K562 (cell line): ENCODE results near the gene RNF6. TPM values are rescaled to one million over a fixed set of nuclear protein-coding genes. Genes with fewer than 3 reads are reported as not detected.

Experiments used
- CBX1 ChIP-seq: sonication (generic); IDR thresholded peaks from 2 replicates; pipeline ENCODE4 v1.6.1; 2016; ENCODE audit warnings: antibody characterized with exemption, low read depth, mild to moderate bottlenecking
- E2F1 ChIP-seq: sonication (generic); formaldehyde crosslinking; IDR thresholded peaks from 2 replicates; pipeline ENCODE4 v1.8.1; 2023; ENCODE audit warnings: mild to moderate bottlenecking, missing genetic modification reagents, moderate library complexity
- ESRRA ChIP-seq: fragments of 450-650 bp; IDR thresholded peaks from 2 replicates; pipeline ENCODE4 v1.6.1; 2014; ENCODE audit warnings: low read depth, mild to moderate bottlenecking, moderate library complexity, borderline replicate concordance
- HMG20A ChIP-seq: fragments of 450-650 bp; formaldehyde crosslinking; conservative IDR thresholded peaks from 2 replicates; pipeline ENCODE4 v1.4.0; 2020; ENCODE audit warnings: mild to moderate bottlenecking, mixed read lengths
- HNRNPH1 ChIP-seq: fragments of 200-400 bp; formaldehyde crosslinking; optimal IDR thresholded peaks from 2 replicates; pipeline ENCODE3; 2017; ENCODE audit warnings: low read depth, mild to moderate bottlenecking, low read length, moderate library complexity
- KAT8 ChIP-seq: fragments of 450-650 bp; IDR thresholded peaks from 2 replicates; pipeline ENCODE4 v1.6.1; 2016; ENCODE audit warnings: low read depth, mild to moderate bottlenecking
- MBD1 ChIP-seq: fragments of 250-450 bp; sonication (Bioruptor Pico); IDR thresholded peaks from 2 replicates; pipeline ENCODE4 v1.8.0; 2022; ENCODE audit warnings: inconsistent platforms
- MED1 ChIP-seq: sonication (generic); formaldehyde crosslinking; IDR thresholded peaks from 2 replicates; pipeline ENCODE4 v1.8.1; 2023; ENCODE audit warnings: missing genetic modification reagents, borderline replicate concordance
- NR4A1 ChIP-seq, 2 experiments: fragments of 250-450 bp in 1 of 2; fragments of 450-650 bp in 1 of 2; sonication (Bioruptor Pico) in 1 of 2; IDR thresholded peaks; 2 replicates each; pipeline versions ENCODE4 v1.4.0 to v1.6.1; 2016 to 2020; ENCODE audit warnings: mild to moderate bottlenecking in 2 of 2, missing compliant biosample characterization in 1 of 2, missing genetic modification characterization in 1 of 2, moderate library complexity in 1 of 2
- PCBP1 ChIP-seq: fragments of 200-400 bp; formaldehyde crosslinking; IDR thresholded peaks from 2 replicates; pipeline ENCODE4 v1.6.1; 2018; ENCODE audit warnings: mild to moderate bottlenecking, low read depth, low read length; ENCODE audit not compliant: poor library complexity, severe bottlenecking
- POLR2AphosphoS5 ChIP-seq: IDR thresholded peaks from 2 replicates; pipeline ENCODE4 v1.6.1; 2011; ENCODE audit warnings: mild to moderate bottlenecking, low read depth, low read length, moderate library complexity; ENCODE audit not compliant: control insufficient read depth, insufficient read depth
- POLR2B ChIP-seq: fragments of 450-650 bp; IDR thresholded peaks from 2 replicates; pipeline ENCODE4 v1.6.1; 2018; ENCODE audit warnings: low read depth; ENCODE audit not compliant: partially characterized antibody
- SMAD2 ChIP-seq: fragments of 150-350 bp; IDR thresholded peaks from 2 replicates; pipeline ENCODE4 v1.6.1; 2014; ENCODE audit warnings: low read depth, mild to moderate bottlenecking, low read length
- SMC3 ChIP-seq: conservative IDR thresholded peaks from 2 replicates; pipeline ENCODE4 v1.6.1; 2011; ENCODE audit warnings: low read depth, low read length, improper control_type of control experiment; ENCODE audit not compliant: insufficient read depth
- TARDBP ChIP-seq: fragments of 450-650 bp; IDR thresholded peaks from 2 replicates; pipeline ENCODE4 v1.6.1; 2016
- UBTF ChIP-seq, 2 experiments: IDR thresholded peaks; 2 replicates each; pipeline ENCODE4 v1.6.1; 2012; ENCODE audit warnings: improper control_type of control experiment in 2 of 2, low read depth in 2 of 2, low read length in 2 of 2, borderline replicate concordance in 1 of 2
- ZBTB34 ChIP-seq: fragments of 250-450 bp; sonication (Bioruptor Pico); IDR thresholded peaks from 2 replicates; pipeline ENCODE4 v1.8.0; 2021; ENCODE audit warnings: mild to moderate bottlenecking, moderate library complexity
- ZNF184 ChIP-seq: sonication (generic); formaldehyde crosslinking; IDR thresholded peaks from 2 replicates; pipeline ENCODE4 v1.5.0; 2020; ENCODE audit warnings: missing genetic modification reagents
- ZNF263 ChIP-seq: sonication (generic); formaldehyde crosslinking; IDR thresholded peaks from 2 replicates; pipeline ENCODE4 v1.8.0; 2022; ENCODE audit warnings: mild to moderate bottlenecking, missing genetic modification reagents, borderline replicate concordance
- ZNF274 ChIP-seq: IDR thresholded peaks from 2 replicates; pipeline ENCODE4 v1.6.1; 2011; ENCODE audit warnings: low read depth, mild to moderate bottlenecking, low read length, moderate library complexity, borderline replicate concordance
- polyA plus RNA-seq, 8 experiments: library from polyadenylated mRNA; depleted of rRNA in 4 of 8; stranded (reverse) in 5 of 8; unstranded in 3 of 8; fragments of >200 nt; fragmentation: Nextera tagmentation in 2 of 8; fragmentation: Illumina TruSeq in 1 of 8; extraction: Ambion mirVana in 2 of 8; extraction: Trizol in 1 of 8; gene quantifications; 2 replicates each; pipeline versions ENCODE4 v1.2.1 to v1.2.3, GENCODE V29; 2011 to 2014; ENCODE audit warnings: inconsistent platforms in 1 of 8, missing spikeins in 1 of 8
- total RNA-seq, 7 experiments: library from RNA; depleted of rRNA in 6 of 7; stranded (reverse); fragments of >200 nt in 6 of 7; fragmentation: Illumina TruSeq in 2 of 7; extraction: Trizol in 2 of 7; gene quantifications; 2 replicates each; pipeline versions ENCODE4 v1.2.1 to v1.2.3, GENCODE V29; 2011 to 2021; ENCODE audit warnings: low replicate concordance in 1 of 7

RNF6 gene
- total and polyA plus RNA-seq, 9 of the 15 experiments (the other 6 are each of a cell fraction or from before 2014, with no cell fraction given), result 12.0 to 31.4 (median 22.3) TPM

- no peak for TF ChIP-seq SMC3
- peak; percentile 75 for TF ChIP-seq POLR2B
- TF ChIP-seq TARDBP, result no peak
- no peak for TF ChIP-seq SMAD2
- TF ChIP-seq PCBP1, result peak; percentile 91
- TF ChIP-seq UBTF (IDR thresholded peaks at IDR 0.05; ENCODE audit: borderline replicate concordance in 1 of 2, low read depth in 2 of 2, low read length in 2 of 2), result peak; percentile 42 to 52; a peak in 2 of 4 replicates
- no peak for TF ChIP-seq ZNF263 (CRISPR knock-in tag)
- no peak for TF ChIP-seq NR4A1 (CRISPR knock-in tag; IDR thresholded peaks at IDR 0.05)
- TF ChIP-seq NR4A1 (tag; IDR thresholded peaks at IDR 0.05), result 0 out of 2 replicates have a peak, but pooled peaks have one; percentile 35
- TF ChIP-seq ZNF274, result no peak
- 0 out of 2 replicates have a peak, but pooled peaks have one; percentile 82 for TF ChIP-seq CBX1
- TF ChIP-seq HNRNPH1, result no peak
- 0 out of 2 replicates have a peak, but pooled peaks have one; percentile 46 for TF ChIP-seq E2F1 (CRISPR knock-in tag)
- TF ChIP-seq ZBTB34 (CRISPR knock-in tag), result no peak
- TF ChIP-seq KAT8, result 0 out of 2 replicates have a peak, but pooled peaks have one; percentile 64
- TF ChIP-seq ZNF184 (CRISPR knock-in tag), result no peak
- peak; percentile 49; the same call in 1 of the 2 replicates for TF ChIP-seq POLR2AphosphoS5
- TF ChIP-seq HMG20A (CRISPR knock-in tag), result no peak
- TF ChIP-seq MBD1 (CRISPR knock-in tag), result no peak
- no peak for TF ChIP-seq MED1 (CRISPR knock-in tag)
- TF ChIP-seq ESRRA, result peak; percentile 49; the same call in 1 of the 2 replicates
Measured at GRCh38 chr13:26221721-26222519, at the start of gene RNF6 (continued).
